K562 (cell line): ENCODE results near the gene CFAP73. TPM values are rescaled to one million over a fixed set of nuclear protein-coding genes. Genes with fewer than 3 reads are reported as not detected.

Source experiments
- CBX2 ChIP-seq: fragments of 200-600 bp; sonication (generic); IDR thresholded peaks from one replicate; pipeline ENCODE4 v1.6.1; 2012; ENCODE audit warnings: mild to moderate bottlenecking, low read length, inconsistent platforms; ENCODE audit not compliant: insufficient read depth, poor library complexity, severe bottlenecking
- CEBPG ChIP-seq, 3 experiments: fragments of 200-800 bp in 1 of 3; sonication (Bioruptor generic) in 1 of 3; sonication (generic) in 1 of 3; formaldehyde crosslinking in 1 of 3; IDR thresholded peaks in 2 of 3; conservative IDR thresholded peaks in 1 of 3; 2 replicates each; pipeline versions ENCODE4 v1.6.1 to v1.8.0; 2016 to 2022; ENCODE audit warnings: missing compliant biosample characterization in 2 of 3, missing genetic modification characterization in 2 of 3, mild to moderate bottlenecking in 1 of 3, missing genetic modification reagents in 1 of 3
- FOXP1 ChIP-seq: sonication (generic); formaldehyde crosslinking; IDR thresholded peaks from 2 replicates; pipeline ENCODE4 v1.8.0; 2022; ENCODE audit warnings: mild to moderate bottlenecking, missing genetic modification reagents
- HDAC6 ChIP-seq: IDR thresholded peaks from 2 replicates; pipeline ENCODE4 v1.6.1; 2012; ENCODE audit warnings: low read depth, mild to moderate bottlenecking, control low read depth, inconsistent platforms, low read length, moderate library complexity
- KAT2B ChIP-seq: IDR thresholded peaks from one replicate; pipeline ENCODE4 v1.6.1; 2012; ENCODE audit warnings: low read depth, mild to moderate bottlenecking, control low read depth, inconsistent platforms, low read length, moderate library complexity
- MAZ ChIP-seq, 2 experiments: fragments of 450-650 bp in 1 of 2; sonication (generic) in 1 of 2; formaldehyde crosslinking; IDR thresholded peaks in 1 of 2; conservative IDR thresholded peaks in 1 of 2; 2 replicates each; pipeline versions ENCODE4 v1.4.0 to v1.5.0; 2020; ENCODE audit warnings: mild to moderate bottlenecking in 1 of 2, missing genetic modification reagents in 1 of 2
- MTA3 ChIP-seq: fragments of 450-650 bp; formaldehyde crosslinking; IDR thresholded peaks from 2 replicates; pipeline ENCODE4 v1.6.1; 2017; ENCODE audit warnings: mild to moderate bottlenecking, borderline replicate concordance
- NR2C2 ChIP-seq, 2 experiments: fragments of 200-800 bp in 1 of 2; sonication (Bioruptor generic) in 1 of 2; sonication (generic) in 1 of 2; formaldehyde crosslinking in 1 of 2; IDR thresholded peaks; 2 replicates each; pipeline versions ENCODE4 v1.6.1 to v1.8.0; 2016 to 2022; ENCODE audit warnings: mild to moderate bottlenecking in 1 of 2, missing compliant biosample characterization in 1 of 2, missing genetic modification characterization in 1 of 2, missing genetic modification reagents in 1 of 2
- POLR2H ChIP-seq: IDR thresholded peaks from 2 replicates; pipeline ENCODE4 v1.6.1; 2016; ENCODE audit warnings: missing genetic modification characterization, low read depth, mild to moderate bottlenecking, control low read depth, missing compliant biosample characterization, moderate library complexity
- RBM25 ChIP-seq: fragments of 200-400 bp; formaldehyde crosslinking; IDR thresholded peaks from 2 replicates; pipeline ENCODE4 v1.6.1; 2018; ENCODE audit warnings: low read length, low read depth, moderate library complexity; ENCODE audit not compliant: severe bottlenecking
- SAFB ChIP-seq: fragments of 200-400 bp; formaldehyde crosslinking; IDR thresholded peaks from 2 replicates; pipeline ENCODE4 v1.6.1; 2017; ENCODE audit warnings: low read depth, low read length, borderline replicate concordance
- SMAD2 ChIP-seq: fragments of 150-350 bp; IDR thresholded peaks from 2 replicates; pipeline ENCODE4 v1.6.1; 2014; ENCODE audit warnings: low read depth, mild to moderate bottlenecking, low read length
- SMC3 ChIP-seq: conservative IDR thresholded peaks from 2 replicates; pipeline ENCODE4 v1.6.1; 2011; ENCODE audit warnings: low read depth, low read length, improper control_type of control experiment; ENCODE audit not compliant: insufficient read depth
- TBL1XR1 ChIP-seq, 2 experiments: IDR thresholded peaks; 2 replicates each; pipeline ENCODE4 v1.6.1; 2012; ENCODE audit warnings: improper control_type of control experiment in 2 of 2, low read length in 2 of 2, mild to moderate bottlenecking in 1 of 2
- XRCC5 ChIP-seq: fragments of 200-400 bp; formaldehyde crosslinking; IDR thresholded peaks from 2 replicates; pipeline ENCODE4 v1.6.1; 2017; ENCODE audit warnings: low read depth, mild to moderate bottlenecking, low read length
- ZBTB7A ChIP-seq: IDR thresholded peaks from 2 replicates; pipeline ENCODE4 v1.6.1; 2011; ENCODE audit warnings: low read depth, mild to moderate bottlenecking, low read length, moderate library complexity, borderline replicate concordance; ENCODE audit not compliant: control insufficient read depth
- ZNF12 ChIP-seq: sonication (generic); formaldehyde crosslinking; IDR thresholded peaks from 2 replicates; pipeline ENCODE4 v1.4.0; 2020; ENCODE audit warnings: mild to moderate bottlenecking, missing genetic modification reagents
- ZNF133 ChIP-seq: fragments of 250-450 bp; sonication (Bioruptor Pico); IDR thresholded peaks from 2 replicates; pipeline ENCODE4 v1.4.0; 2020; ENCODE audit warnings: mild to moderate bottlenecking
- ZNF436 ChIP-seq: fragments of 250-450, 450-650 bp; sonication (Bioruptor Pico); formaldehyde crosslinking; IDR thresholded peaks from 2 replicates; pipeline ENCODE4 v1.7.0; 2020; ENCODE audit warnings: mild to moderate bottlenecking
- ZNF511 ChIP-seq: sonication (generic); formaldehyde crosslinking; IDR thresholded peaks from 2 replicates; pipeline ENCODE4 v1.8.0; 2022; ENCODE audit warnings: mild to moderate bottlenecking, missing genetic modification reagents
- ZNF551 ChIP-seq: fragments of 250-450 bp; sonication (Bioruptor Pico); IDR thresholded peaks from 2 replicates; pipeline ENCODE4 v1.5.0; 2021; ENCODE audit warnings: mild to moderate bottlenecking, moderate library complexity
- polyA plus RNA-seq, 8 experiments: library from polyadenylated mRNA; depleted of rRNA in 4 of 8; stranded (reverse) in 5 of 8; unstranded in 3 of 8; fragments of >200 nt; fragmentation: Nextera tagmentation in 2 of 8; fragmentation: Illumina TruSeq in 1 of 8; extraction: Ambion mirVana in 2 of 8; extraction: Trizol in 1 of 8; gene quantifications; 2 replicates each; pipeline versions ENCODE4 v1.2.1 to v1.2.3, GENCODE V29; 2011 to 2014; ENCODE audit warnings: inconsistent platforms in 1 of 8, missing spikeins in 1 of 8
- total RNA-seq, 7 experiments: library from RNA; depleted of rRNA in 6 of 7; stranded (reverse); fragments of >200 nt in 6 of 7; fragmentation: Illumina TruSeq in 2 of 7; extraction: Trizol in 2 of 7; gene quantifications; 2 replicates each; pipeline versions ENCODE4 v1.2.1 to v1.2.3, GENCODE V29; 2011 to 2021; ENCODE audit warnings: low replicate concordance in 1 of 7
- TF ChIP-seq, protein P1 (sequence below): fragments of 450-650 bp; IDR thresholded peaks from 2 replicates; pipeline ENCODE4 v1.6.1; 2017; ENCODE audit warnings: mild to moderate bottlenecking, moderate library complexity
- TF ChIP-seq, protein P2 (sequence below): sonication (generic); formaldehyde crosslinking; IDR thresholded peaks from 2 replicates; pipeline ENCODE4 v1.8.1; 2022; ENCODE audit warnings: missing genetic modification reagents

CFAP73 gene
- total and polyA plus RNA-seq, 9 of the 15 experiments (the other 6 are each of a cell fraction or from before 2014, with no cell fraction given) = not detected

GRCh38 chr12:113152835-113153814 is 3.6 kb downstream of the CFAP73 start (continued):
- TF ChIP-seq SMC3 (peak; percentile 59), ZNF551 (CRISPR knock-in tag) (no peak), FOXP1 (CRISPR knock-in tag) (peak; percentile 99), TBL1XR1 (IDR thresholded peaks at IDR 0.05; ENCODE audit: low read length in 2 of 2) (no peak), NR2C2 (CRISPR knock-in tag; IDR thresholded peaks at IDR 0.05) (0 out of 2 replicates have a peak, but pooled peaks have one; percentile 37), NR2C2 (tag; IDR thresholded peaks at IDR 0.05) (no peak), CEBPG (CRISPR knock-in tag; IDR thresholded peaks at IDR 0.05) (peak; percentile 67), CEBPG (tag; conservative IDR thresholded peaks at IDR 0.05 in 1 of 2, IDR thresholded peaks at IDR 0.05 in 1 of 2) (no peak), SAFB (peak; percentile 49; the same call in 1 of the 2 replicates), ZNF133 (no peak), HDAC6 (peak; percentile 90; the same call in 1 of the 2 replicates), POLR2H (tag) (no peak), SMAD2 (no peak), XRCC5 (peak; percentile 58; the same call in 1 of the 2 replicates), ZNF12 (peak; percentile 64; the same call in 1 of the 2 replicates), KAT2B (no peak), ZNF436 (no peak), CBX2 (no peak), MAZ (CRISPR knock-in tag; conservative IDR thresholded peaks at IDR 0.05 in 1 of 2, IDR thresholded peaks at IDR 0.05 in 1 of 2) (peak; percentile 45 to 76; a peak in 2 of 4 replicates), MTA3 (0 out of 2 replicates have a peak, but pooled peaks have one; percentile 56), RBM25 (no peak), ZBTB7A (peak; percentile 41; the same call in 1 of the 2 replicates), ZNF511 (CRISPR knock-in tag) (peak; percentile 98)
- TF ChIP-seq, protein P1, sequence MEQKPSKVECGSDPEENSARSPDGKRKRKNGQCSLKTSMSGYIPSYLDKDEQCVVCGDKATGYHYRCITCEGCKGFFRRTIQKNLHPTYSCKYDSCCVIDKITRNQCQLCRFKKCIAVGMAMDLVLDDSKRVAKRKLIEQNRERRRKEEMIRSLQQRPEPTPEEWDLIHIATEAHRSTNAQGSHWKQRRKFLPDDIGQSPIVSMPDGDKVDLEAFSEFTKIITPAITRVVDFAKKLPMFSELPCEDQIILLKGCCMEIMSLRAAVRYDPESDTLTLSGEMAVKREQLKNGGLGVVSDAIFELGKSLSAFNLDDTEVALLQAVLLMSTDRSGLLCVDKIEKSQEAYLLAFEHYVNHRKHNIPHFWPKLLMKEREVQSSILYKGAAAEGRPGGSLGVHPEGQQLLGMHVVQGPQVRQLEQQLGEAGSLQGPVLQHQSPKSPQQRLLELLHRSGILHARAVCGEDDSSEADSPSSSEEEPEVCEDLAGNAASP = no peak
- TF ChIP-seq, protein P2, sequence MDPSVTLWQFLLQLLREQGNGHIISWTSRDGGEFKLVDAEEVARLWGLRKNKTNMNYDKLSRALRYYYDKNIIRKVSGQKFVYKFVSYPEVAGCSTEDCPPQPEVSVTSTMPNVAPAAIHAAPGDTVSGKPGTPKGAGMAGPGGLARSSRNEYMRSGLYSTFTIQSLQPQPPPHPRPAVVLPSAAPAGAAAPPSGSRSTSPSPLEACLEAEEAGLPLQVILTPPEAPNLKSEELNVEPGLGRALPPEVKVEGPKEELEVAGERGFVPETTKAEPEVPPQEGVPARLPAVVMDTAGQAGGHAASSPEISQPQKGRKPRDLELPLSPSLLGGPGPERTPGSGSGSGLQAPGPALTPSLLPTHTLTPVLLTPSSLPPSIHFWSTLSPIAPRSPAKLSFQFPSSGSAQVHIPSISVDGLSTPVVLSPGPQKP (CRISPR knock-in tag) = no peak
